ENCODE results near the gene SMPDL3B. TPM values are rescaled to one million over a fixed set of nuclear protein-coding genes. Genes with fewer than 3 reads are reported as not detected.
"Not testable (repeated sequence)": the region's sequence is repeated elsewhere in the genome, so short reads cannot be mapped to it uniquely, and the experiment has no call there.

Gene SMPDL3B
- total RNA-seq, 2 experiments from 2014 or later = 0.76 to 0.82 TPM

- H3K27me3 Mint-ChIP-seq (ENCODE audit: low read depth) = no peaks in the 10 kb centered on the region
- no peak overlapping the region for H3K4me3 Mint-ChIP-seq
- CTCF ChIA-PET = interaction anchor here (0.5 to 1.2 kb wide), 2 partner anchors 142 to 241 kb away, joined by 3 read pairs; no protein-coding TSS in a partner anchor
- peaks cover 10% of the 10 kb centered on the region for H3K4me1 Mint-ChIP-seq (ENCODE audit: low read depth)
- DNase-seq = no peak
- H3K27ac Mint-ChIP-seq = no peak overlapping the region
- POLR2A ChIA-PET = interaction anchor here (0.9 kb wide), 1 partner anchor 89 kb away, joined by 3 read pairs; the partner anchor contains the start of gene EYA3
- H3K36me3 Mint-ChIP-seq (ENCODE audit: low read depth) = peaks cover 43% of the 10 kb centered on the region
- no peaks in the 10 kb centered on the region for H3K9me3 Mint-ChIP-seq (ENCODE audit: insufficient read depth)
- ATAC-seq = no peak
Measured at GRCh38 chr1:27999055-27999454, 64.3 kb downstream of the SMPDL3B start.

DNA sequence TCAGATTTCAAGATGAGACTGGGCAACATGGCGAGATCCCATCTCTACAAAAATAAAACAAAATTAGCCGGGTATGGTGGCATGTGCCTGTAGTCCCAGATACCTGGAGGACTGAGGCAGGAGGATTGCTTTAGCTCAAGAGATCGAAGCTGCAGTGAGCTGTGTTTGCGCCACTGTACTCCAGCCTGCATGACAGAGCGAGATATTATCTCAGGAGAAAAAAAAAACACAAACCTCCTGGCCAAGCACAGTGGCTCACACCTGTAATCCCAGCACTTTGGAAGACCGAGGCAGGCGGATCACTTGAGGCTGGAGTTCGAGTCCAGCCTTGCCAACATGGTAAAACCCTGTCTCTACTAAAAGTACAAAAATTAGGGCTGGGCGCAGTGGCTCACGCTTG lies 67.8 kb downstream of the SMPDL3B start:
- DNase-seq (no peak), ATAC-seq (no peak)
- ChIA-PET POLR2A (no interaction called here), CTCF (no interaction called here)
- Mint-ChIP-seq H3K9me3 (ENCODE audit: insufficient read depth) (no peaks in the 10 kb centered on the region), H3K36me3 (ENCODE audit: low read depth) (peaks cover 33% of the 10 kb centered on the region), H3K27me3 (ENCODE audit: low read depth) (no peaks in the 10 kb centered on the region), H3K4me3 (no peak overlapping the region), H3K4me1 (ENCODE audit: low read depth) (no peaks in the 10 kb centered on the region), H3K27ac (no peak overlapping the region)

DNA sequence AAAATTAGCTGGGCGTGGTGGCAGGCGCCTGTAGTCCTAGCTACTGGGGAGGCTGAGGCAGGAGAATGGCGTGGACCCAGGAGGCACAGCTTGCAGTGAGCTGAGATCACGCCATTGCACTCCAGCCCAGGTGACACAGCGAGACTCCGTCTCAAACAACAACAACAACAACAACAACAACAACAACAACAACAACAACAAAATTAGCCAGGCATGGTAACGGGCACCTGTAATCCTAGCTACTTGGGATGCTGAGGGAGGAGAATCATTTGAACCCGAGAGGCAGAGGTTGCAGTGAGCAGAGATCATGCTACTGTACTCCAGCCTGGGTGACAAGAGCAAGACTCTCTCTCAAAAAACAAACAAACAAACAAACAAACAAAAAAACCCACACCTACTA lies 68.3 kb downstream of the SMPDL3B start:
- H3K27me3 Mint-ChIP-seq (ENCODE audit: low read depth); POLR2A ChIA-PET; CTCF ChIA-PET; DNase-seq; H3K9me3 Mint-ChIP-seq (ENCODE audit: insufficient read depth); H3K27ac Mint-ChIP-seq; ATAC-seq; H3K4me3 Mint-ChIP-seq; H3K4me1 Mint-ChIP-seq (ENCODE audit: low read depth): not testable (repeated sequence)
- H3K36me3 Mint-ChIP-seq (ENCODE audit: low read depth) = peaks cover 30% of the 10 kb centered on the region

Other genes starting within 250 kb of the SMPDL3B start
- 10 to 100 TPM; 14.6 to 17.5 TPM for gene FAM76A, start 209.0 kb upstream of the SMPDL3B start, total RNA-seq
- gene STX12, start 161.8 kb upstream of the SMPDL3B start, total RNA-seq = 10 to 100 TPM; 21.8 to 23.9 TPM
- 10 to 100 TPM; 61.4 to 66.6 TPM for gene PPP1R8, start 104.2 kb upstream of the SMPDL3B start, total RNA-seq
- 10 to 100 TPM; 35.9 to 39.9 TPM for gene THEMIS2, start 62.5 kb upstream of the SMPDL3B start, total RNA-seq
- 10 to 100 TPM; 79.0 to 81.0 TPM for gene RPA2, start 20.4 kb upstream of the SMPDL3B start, total RNA-seq
- 1 to 10 TPM; 8.0 TPM for gene XKR8, start 25.0 kb downstream of the SMPDL3B start, total RNA-seq
- gene EYA3, start 153.6 kb downstream of the SMPDL3B start, total RNA-seq = 10 to 100 TPM; 33.5 to 34.5 TPM
- under 1 TPM; 0.47 to 0.50 TPM for gene PTAFR, start 241.7 kb downstream of the SMPDL3B start, total RNA-seq